AG08395 (cell line): ENCODE measurements around the gene CILP2.

Experiments used
- DNase-seq: peaks from one replicate; pipeline ENCODE4 v3.0.0; 2012; ENCODE audit warnings: mixed read lengths, low spot score

The CILP2 gene

GRCh38 chr19:19505669-19506326 is 32.3 kb upstream of the CILP2 start:
- DNase-seq: no peak

- no peak for DNase-seq
These were observed 31.5 kb upstream of the CILP2 start for GRCh38 chr19:19506592-19506991.

GRCh38 chr19:19507354-19507753 is 30.7 kb upstream of the CILP2 start:
- no peak for DNase-seq

GRCh38 chr19:19508217-19508616 is 29.8 kb upstream of the CILP2 start:
- DNase-seq: no peak

- no peak for DNase-seq
These were observed 27.6 kb upstream of the CILP2 start for GRCh38 chr19:19510432-19510831.

- no peak for DNase-seq
These were observed 24.4 kb upstream of the CILP2 start for GRCh38 chr19:19513682-19514081.

GRCh38 chr19:19514215-19514657 is 23.8 kb upstream of the CILP2 start:
- DNase-seq: peak; percentile 61

- DNase-seq: no peak
These were observed 23.0 kb upstream of the CILP2 start, which contains the start of gene TSSK6 for GRCh38 chr19:19514881-19515641. Gene TSSK6 (minus strand): TSS chr19:19515548. CDS start chr19:19515427, 121 bp downstream.

GRCh38 chr19:19515642-19516519 is 22.2 kb upstream of the CILP2 start, which contains the start of gene NDUFA13:
Gene NDUFA13 (plus strand): TSS chr19:19516225. CDS start chr19:19516239, 14 bp downstream.
- DNase-seq: peak; percentile 93

GRCh38 chr19:19517235-19517619 is 20.8 kb upstream of the CILP2 start:
- DNase-seq: no peak

- no peak for DNase-seq
These were observed 17.1 kb upstream of the CILP2 start for GRCh38 chr19:19520989-19521388.

GRCh38 chr19:19523177-19523576 is 14.9 kb upstream of the CILP2 start:
- no peak for DNase-seq

- no peak for DNase-seq
These were observed 14.0 kb upstream of the CILP2 start for GRCh38 chr19:19524053-19524452.

GRCh38 chr19:19525611-19526380 is 12.3 kb upstream of the CILP2 start:
- no peak for DNase-seq

GRCh38 chr19:19526581-19527370 is 11.3 kb upstream of the CILP2 start:
- no peak for DNase-seq

GRCh38 chr19:19527371-19527656 is 10.8 kb upstream of the CILP2 start:
- DNase-seq: no peak

GRCh38 chr19:19527674-19528625 is 10.1 kb upstream of the CILP2 start:
- no peak for DNase-seq

GRCh38 chr19:19528721-19529490 is 9.2 kb upstream of the CILP2 start, which contains the start of gene YJEFN3:
Gene YJEFN3 (plus strand): TSS chr19:19528911. CDS start chr19:19528933, 22 bp downstream.
- DNase-seq: peak; percentile 78
